HepG2 (cell line): ENCODE data around the gene TNNI3K. TPM values are rescaled to one million over a fixed set of nuclear protein-coding genes. Genes with fewer than 3 reads are reported as not detected.

ENCODE experiments used
- ATAC-seq: fragments of 200-7000 bp; cut with Tn5 transposase; 3 replicates; pipeline ENCODE4 v1.9.1; 2020; ENCODE audit warnings: mild to moderate bottlenecking, moderate library complexity
- BruUV-seq: library from RNA; stranded (reverse); fragments of 400-500 nt; replicated peaks from 2 replicates; lab custom pipeline; 2021; lab: Mats Ljungman, UMichigan
- CTCF ChIA-PET: fragments of 300-600 bp; formaldehyde crosslinking; extraction: SDS; loops from one replicate; lab custom pipeline; 2021; ENCODE audit warnings: low total read pairs, inconsistent platforms, low intra/inter-chr PET ratio; lab: Yijun Ruan, JAX
- POLR2A ChIA-PET: fragments of 350-600 bp; sonication (Branson Sonifier 250); formaldehyde crosslinking; loops from one replicate; lab custom pipeline; 2020; ENCODE audit warnings: antibody characterized with exemption, inconsistent platforms; lab: Yijun Ruan, JAX
- DNase-seq: peaks from one replicate; pipeline ENCODE4 v3.0.0-alpha.2; 2015; ENCODE audit warnings: low spot score
- FAIRE-seq: peaks from 3 replicates; lab custom pipeline; 2011; peaks lifted over from hg19 to GRCh38; lab: Jason Lieb, UNC
- H2AFZ ChIP-seq: one replicate; pipeline ENCODE4 v1.6.1; 2011; ENCODE audit warnings: low read length, inconsistent platforms
- H3K27ac ChIP-seq: fragments of 300-600 bp; 3 replicates; pipeline ENCODE4 v1.8.0; 2011; ENCODE audit warnings: mixed run types, mild to moderate bottlenecking, mixed read lengths, low read length, inconsistent platforms; ENCODE audit not compliant: insufficient read depth; ENCODE audit errors: extremely low read length
- H3K27me3 ChIP-seq, 2 experiments: fragments of 200-600 bp in 1 of 2; 2 replicates in 1 of 2; 3 replicates in 1 of 2; pipeline versions ENCODE4 v1.6.0 to v1.8.0; 2011; ENCODE audit warnings: low read length in 2 of 2, mild to moderate bottlenecking in 2 of 2, moderate library complexity in 2 of 2, inconsistent platforms in 1 of 2; ENCODE audit not compliant: insufficient read depth in 2 of 2, control insufficient read depth in 1 of 2
- H3K36me3 ChIP-seq, 2 experiments: fragments of 200-600 bp in 1 of 2; replicated peaks in 1 of 2; 2 replicates in 1 of 2; 3 replicates in 1 of 2; pipeline versions ENCODE4 v1.5.1 to v1.8.0; 2011; ENCODE audit warnings: low read length in 2 of 2, inconsistent platforms in 1 of 2; ENCODE audit not compliant: insufficient read depth in 2 of 2, control insufficient read depth in 1 of 2
- H3K4me1 ChIP-seq: 2 replicates; pipeline ENCODE4 v1.5.1; 2012; ENCODE audit warnings: low read length, inconsistent platforms; ENCODE audit not compliant: insufficient read depth
- H3K4me2 ChIP-seq: 2 replicates; pipeline ENCODE4 v1.6.0; 2011; ENCODE audit warnings: low read depth, low read length, inconsistent platforms
- H3K4me3 ChIP-seq, 3 experiments: fragments of 200-600 bp in 1 of 3; sonication (generic), shearing (Covaris generic) in 1 of 3; replicated peaks in 1 of 3; 2 replicates each; pipeline ENCODE4 v1.5.1; 2011 to 2016; ENCODE audit warnings: low read length in 3 of 3, inconsistent platforms in 2 of 3, low read depth in 2 of 3, mild to moderate bottlenecking in 2 of 3, control low read depth in 1 of 3, mixed read lengths in 1 of 3; ENCODE audit not compliant: insufficient read depth in 1 of 3
- H3K79me2 ChIP-seq: one replicate; pipeline ENCODE4 v1.6.1; 2011; ENCODE audit warnings: low read length, inconsistent platforms; ENCODE audit not compliant: insufficient read depth
- H3K9ac ChIP-seq: 2 replicates; pipeline ENCODE4 v1.6.0; 2011; ENCODE audit warnings: mild to moderate bottlenecking, low read depth, low read length, inconsistent platforms; ENCODE audit not compliant: insufficient read depth
- H3K9me3 ChIP-seq: 2 replicates; pipeline ENCODE4 v1.5.1; 2012; ENCODE audit warnings: mild to moderate bottlenecking, low read length
- H4K20me1 ChIP-seq: 2 replicates; pipeline ENCODE4 v1.6.0; 2011; ENCODE audit warnings: inconsistent platforms, mild to moderate bottlenecking, low read length, moderate library complexity; ENCODE audit not compliant: insufficient read depth
- ARNTL ChIP-seq: sonication (generic); formaldehyde crosslinking; IDR thresholded peaks from 2 replicates; pipeline ENCODE4 v1.4.0; 2020; ENCODE audit warnings: mild to moderate bottlenecking, missing genetic modification reagents
- EHMT2 ChIP-seq: fragments of 200-600 bp; sonication (generic); IDR thresholded peaks from 2 replicates; pipeline ENCODE4 v1.7.0; 2017; ENCODE audit warnings: antibody characterized with exemption, low read depth, low read length, borderline replicate concordance
- GFI1 ChIP-seq: sonication (generic); formaldehyde crosslinking; IDR thresholded peaks from 2 replicates; pipeline ENCODE4 v1.5.0; 2020; ENCODE audit warnings: missing genetic modification reagents, mild to moderate bottlenecking, borderline replicate concordance
- HMG20B ChIP-seq: conservative IDR thresholded peaks from 2 replicates; pipeline ENCODE4 v1.6.1; 2016; ENCODE audit warnings: missing genetic modification reagents, missing compliant biosample characterization
- KMT2B ChIP-seq: IDR thresholded peaks from 2 replicates; pipeline ENCODE4 v1.6.1; 2016; ENCODE audit warnings: missing genetic modification reagents, missing compliant biosample characterization
- NAIF1 ChIP-seq: sonication (generic); formaldehyde crosslinking; IDR thresholded peaks from 2 replicates; pipeline ENCODE4 v1.5.0; 2020; ENCODE audit warnings: mild to moderate bottlenecking, missing genetic modification reagents, borderline replicate concordance
- REPIN1 ChIP-seq: sonication (generic); formaldehyde crosslinking; IDR thresholded peaks from 2 replicates; pipeline ENCODE4 v1.8.0; 2022; ENCODE audit warnings: missing genetic modification reagents, low read depth, mild to moderate bottlenecking, borderline replicate concordance
- SAFB2 ChIP-seq: sonication (generic); formaldehyde crosslinking; IDR thresholded peaks from 2 replicates; pipeline ENCODE4 v1.5.1; 2020; ENCODE audit warnings: missing genetic modification reagents, low read depth, mild to moderate bottlenecking, borderline replicate concordance
- STAT5B ChIP-seq: sonication (generic); formaldehyde crosslinking; IDR thresholded peaks from 2 replicates; pipeline ENCODE4 v1.4.0; 2020; ENCODE audit warnings: missing genetic modification reagents
- ZNF282 ChIP-seq: fragments of 450-650 bp; IDR thresholded peaks from 2 replicates; pipeline ENCODE4 v1.6.1; 2018; ENCODE audit not compliant: partially characterized antibody
- ZNF33B ChIP-seq: sonication (generic); formaldehyde crosslinking; IDR thresholded peaks from 2 replicates; pipeline ENCODE4 v1.5.1; 2020; ENCODE audit warnings: mild to moderate bottlenecking, missing genetic modification reagents
- ZNF749 ChIP-seq: sonication (generic); formaldehyde crosslinking; IDR thresholded peaks from 2 replicates; pipeline ENCODE4 v1.8.0; 2022; ENCODE audit warnings: mild to moderate bottlenecking, missing genetic modification reagents, moderate library complexity, borderline replicate concordance
- ZNF788 ChIP-seq: sonication (generic); formaldehyde crosslinking; IDR thresholded peaks from 2 replicates; pipeline ENCODE4 v1.5.0; 2020; ENCODE audit warnings: mild to moderate bottlenecking, missing genetic modification reagents, borderline replicate concordance
- ZNF816 ChIP-seq: sonication (generic); formaldehyde crosslinking; IDR thresholded peaks from 2 replicates; pipeline ENCODE4 v1.8.0; 2022; ENCODE audit warnings: missing genetic modification reagents, mild to moderate bottlenecking, borderline replicate concordance
- WGBS: methylation state at CpG from one replicate; pipeline ENCODE4 v1.1.6; 2017; ENCODE audit warnings: low lambda C conversion rate; 5-methylcytosine and 5-hydroxymethylcytosine counted together
- in situ Hi-C: cut with HindIII; loops from 2 replicates; pipeline ENCODE4 v1.10.0; 2017; ENCODE audit warnings: low pct_unique_long_range_greater_than_20kb; ENCODE audit not compliant: extremely low pct_ligation_motif_present
- intact Hi-C: fragments of 100-400 bp; cut with micrococcal nuclease; formaldehyde crosslinking; loops from one replicate; pipeline ENCODE4 v1.10.0; 2022; ENCODE audit not compliant: unreplicated experiment
- polyA plus RNA-seq, 8 experiments: library from polyadenylated mRNA; depleted of rRNA in 3 of 8; stranded (reverse) in 7 of 8; unstranded in 1 of 8; fragments of >200 nt; fragmentation: Illumina TruSeq in 4 of 8; extraction: Trizol in 4 of 8; gene quantifications; 2 replicates each; pipeline versions ENCODE4 v1.2.1 to v1.2.3, GENCODE V29; 2011 to 2016; ENCODE audit warnings: low read depth in 4 of 8, missing spikeins in 1 of 8, mixed read lengths in 1 of 8; ENCODE audit not compliant: insufficient read depth in 1 of 8
- total RNA-seq, 5 experiments: library from RNA; depleted of rRNA; stranded (reverse); fragments of >200 nt; fragmentation: Illumina TruSeq; extraction: Trizol; gene quantifications; 2 replicates each; pipeline ENCODE4 v1.2.3, GENCODE V29; 2016; ENCODE audit warnings: low read depth in 1 of 5

The TNNI3K gene
- total and polyA plus RNA-seq, 2 of the 13 experiments (the other 11 are each of a cell fraction or from before 2014, with no cell fraction given): 1.1 TPM; not detected in 1

- Histone ChIP-seq H4K20me1 (no peaks in the 10 kb centered on the region), H3K9ac (no peak overlapping the region), H3K79me2 (no peaks in the 10 kb centered on the region), H3K4me1 (no peaks in the 10 kb centered on the region), H3K9me3 (no peaks in the 10 kb centered on the region), H3K4me3 (no peak overlapping the region), H3K27ac (no peak overlapping the region), H3K36me3 (no peaks in the 10 kb centered on the region), H2AFZ (no peak overlapping the region), H3K4me2 (no peak overlapping the region), H3K27me3 (no peaks in the 10 kb centered on the region)
- TF ChIP-seq STAT5B (CRISPR knock-in tag): no peak
- TF ChIP-seq NAIF1 (CRISPR knock-in tag): no peak
- no peak for TF ChIP-seq ZNF33B (CRISPR knock-in tag)
- no peak for TF ChIP-seq ARNTL (CRISPR knock-in tag)
- no peak for TF ChIP-seq ZNF749
- TF ChIP-seq KMT2B (CRISPR knock-in tag): no peak
- TF ChIP-seq HMG20B (CRISPR knock-in tag): no peak
- TF ChIP-seq ZNF282: no peak
- no peak for TF ChIP-seq ZNF816
- TF ChIP-seq EHMT2: no peak
- no peak for TF ChIP-seq REPIN1 (CRISPR knock-in tag)
- TF ChIP-seq ZNF788: no peak
- TF ChIP-seq SAFB2 (CRISPR knock-in tag): no peak
- TF ChIP-seq GFI1 (CRISPR knock-in tag): no peak
- BruUV-seq: no TSS peak
- ChIA-PET POLR2A (no interaction called here), CTCF (no interaction called here)
- ATAC-seq (no peak), FAIRE-seq (no peak), DNase-seq (no peak)
- WGBS: 7% methylated on average over 2 of the region's 2 CpGs
- in situ Hi-C loops: no loop called here
- intact Hi-C loops: no loop called here
These were observed 81.1 kb downstream of the TNNI3K start for GRCh38 chr1:74316302-74316701.
